ENCODE results near the gene TTLL1.

TTLL1 gene

GRCh38 chr22:43100225-43100624 lies 11.0 kb upstream of the TTLL1 start:
- Histone ChIP-seq H3K27me3 (ENCODE audit: control insufficient read depth, low read length) (no peaks in the 10 kb centered on the region), H3K36me3 (ENCODE audit: control insufficient read depth, low read length) (no peaks in the 10 kb centered on the region), H3K27ac (ENCODE audit: low read depth, low read length) (no peak overlapping the region), H3K9me3 (ENCODE audit: control insufficient read depth, insufficient read depth, low read length) (peaks cover 8% of the 10 kb centered on the region; the same call in 1 of the 2 replicates), H3K4me3 (ENCODE audit: low read length) (no peak overlapping the region), H3K79me2 (ENCODE audit: control insufficient read depth, low read length) (no peaks in the 10 kb centered on the region), H3K9me2 (replicated peaks; ENCODE audit: control insufficient read depth, low read length) (no peaks in the 10 kb centered on the region), H3F3A (ENCODE audit: control insufficient read depth, insufficient read depth) (no peaks in the 10 kb centered on the region), H3K4me2 (ENCODE audit: low read length) (no peak overlapping the region), H3K4me1 (ENCODE audit: control insufficient read depth, low read length) (no peaks in the 10 kb centered on the region), H4K20me1 (ENCODE audit: control insufficient read depth, insufficient read depth, low read depth, low read length) (no peaks in the 10 kb centered on the region)
- no peak for TF ChIP-seq CTCF (IDR thresholded peaks at IDR 0.05; ENCODE audit: low read depth, low read length, poor library complexity, severe bottlenecking)
- TF ChIP-seq EZH2phosphoT487 (IDR thresholded peaks at IDR 0.05; ENCODE audit: borderline replicate concordance, low read length), result no peak

GRCh38 chr22:43099095-43099494 lies 9.9 kb upstream of the TTLL1 start:
- H3K4me2 ChIP-seq (ENCODE audit: low read length), result no peak overlapping the region
- TF ChIP-seq EZH2phosphoT487 (IDR thresholded peaks at IDR 0.05; ENCODE audit: borderline replicate concordance, low read length), result no peak
- TF ChIP-seq CTCF (IDR thresholded peaks at IDR 0.05; ENCODE audit: low read depth, low read length, poor library complexity, severe bottlenecking), result no peak

GRCh38 chr22:43098356-43098755 lies 9.2 kb upstream of the TTLL1 start:
- Histone ChIP-seq H3K4me3 (ENCODE audit: low read length) (no peak overlapping the region), H4K20me1 (ENCODE audit: control insufficient read depth, insufficient read depth, low read depth, low read length) (no peaks in the 10 kb centered on the region), H3K79me2 (ENCODE audit: control insufficient read depth, low read length) (no peaks in the 10 kb centered on the region), H3K36me3 (ENCODE audit: control insufficient read depth, low read length) (no peaks in the 10 kb centered on the region), H3K9me2 (replicated peaks; ENCODE audit: control insufficient read depth, low read length) (no peaks in the 10 kb centered on the region), H3F3A (ENCODE audit: control insufficient read depth, insufficient read depth) (no peaks in the 10 kb centered on the region), H3K4me2 (ENCODE audit: low read length) (no peak overlapping the region), H3K4me1 (ENCODE audit: control insufficient read depth, low read length) (peaks cover 4% of the 10 kb centered on the region; the same call in 1 of the 2 replicates), H3K9me3 (ENCODE audit: control insufficient read depth, insufficient read depth, low read length) (peaks cover 8% of the 10 kb centered on the region; the same call in 1 of the 2 replicates), H3K27ac (ENCODE audit: low read depth, low read length) (no peak overlapping the region), H3K27me3 (ENCODE audit: control insufficient read depth, low read length) (no peaks in the 10 kb centered on the region)
- no peak for TF ChIP-seq EZH2phosphoT487 (IDR thresholded peaks at IDR 0.05; ENCODE audit: borderline replicate concordance, low read length)
- no peak for TF ChIP-seq CTCF (IDR thresholded peaks at IDR 0.05; ENCODE audit: low read depth, low read length, poor library complexity, severe bottlenecking)

More at GRCh38 chr22:43099095-43099494, 9.9 kb upstream of the TTLL1 start:
- Histone ChIP-seq H3K9me3 (ENCODE audit: control insufficient read depth, insufficient read depth, low read length) (peaks cover 8% of the 10 kb centered on the region; the same call in 1 of the 2 replicates), H3K4me3 (ENCODE audit: low read length) (no peak overlapping the region), H3K4me1 (ENCODE audit: control insufficient read depth, low read length) (peaks cover 4% of the 10 kb centered on the region; the same call in 1 of the 2 replicates), H3K36me3 (ENCODE audit: control insufficient read depth, low read length) (no peaks in the 10 kb centered on the region), H3F3A (ENCODE audit: control insufficient read depth, insufficient read depth) (no peaks in the 10 kb centered on the region), H3K27ac (ENCODE audit: low read depth, low read length) (no peak overlapping the region), H3K9me2 (replicated peaks; ENCODE audit: control insufficient read depth, low read length) (no peaks in the 10 kb centered on the region), H3K27me3 (ENCODE audit: control insufficient read depth, low read length) (no peaks in the 10 kb centered on the region), H4K20me1 (ENCODE audit: control insufficient read depth, insufficient read depth, low read depth, low read length) (no peaks in the 10 kb centered on the region), H3K79me2 (ENCODE audit: control insufficient read depth, low read length) (no peaks in the 10 kb centered on the region)

Data from DOHH2 (cell line).